ENCODE measurements around the gene MYBBP1A.

DNA sequence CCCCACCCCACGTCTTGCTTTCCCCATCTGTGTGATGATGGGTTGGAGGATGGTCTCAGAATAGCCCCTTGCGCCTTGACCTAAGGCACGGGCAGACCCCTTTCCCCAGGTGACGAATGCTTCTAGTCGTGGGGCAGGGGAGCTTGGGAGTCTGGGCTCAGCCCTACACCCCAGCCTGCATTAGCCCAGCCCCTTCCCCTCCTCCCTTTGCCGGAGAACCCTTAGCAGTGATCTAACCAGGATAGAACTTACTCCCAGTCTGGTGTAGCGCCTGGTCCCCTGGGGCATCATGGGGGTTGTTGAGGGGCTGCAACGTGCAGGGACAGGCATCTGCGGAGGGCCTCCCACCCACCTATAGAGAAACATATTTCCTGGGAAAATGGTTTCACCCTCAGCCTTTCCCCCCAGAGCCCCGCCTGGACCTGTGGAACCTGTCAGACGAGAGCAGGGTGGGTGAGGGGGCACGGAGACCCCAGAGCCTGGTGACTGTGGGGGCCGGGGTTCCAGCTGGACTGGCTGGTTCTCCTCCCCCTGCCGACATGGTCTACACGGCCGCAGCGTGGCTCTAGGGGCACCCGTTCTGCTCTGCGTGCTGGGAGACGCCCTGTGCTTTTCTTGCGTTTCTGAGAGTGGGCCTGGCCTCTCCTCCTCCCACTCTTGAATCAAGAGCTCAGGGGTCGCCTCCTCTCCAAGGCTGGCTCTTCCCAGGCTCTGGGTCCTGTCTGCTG, 33.9 kb upstream of the MYBBP1A start:
- TF ChIP-seq JUN (IDR thresholded peaks at IDR 0.05; ENCODE audit: low read depth, low read length) (no peak), POU5F1 (IDR thresholded peaks at IDR 0.05; ENCODE audit: low read depth, low read length) (no peak)
